GM23338 (cell line): ENCODE data around the gene AP2A2. TPM values are rescaled to one million over a fixed set of nuclear protein-coding genes. Genes with fewer than 3 reads are reported as not detected.

Experiments used
- ATAC-seq: fragments of 200-7000 bp; cut with Tn5 transposase; 3 replicates; pipeline ENCODE4 v1.9.1; 2020
- DNase-seq: peaks from one replicate; pipeline ENCODE4 v3.0.0-alpha.2; 2015; ENCODE audit warnings: low spot score
- H2AFZ ChIP-seq: fragments of 200-600 bp; sonication (generic); 2 replicates; pipeline ENCODE4 v1.8.0; 2016; ENCODE audit warnings: antibody characterized with exemption, mild to moderate bottlenecking, moderate library complexity
- H3F3A ChIP-seq: fragments of 200-600 bp; sonication (generic); replicated peaks from 2 replicates; pipeline ENCODE4 v1.8.0; 2017; ENCODE audit warnings: antibody characterized with exemption, mixed run types, low read depth
- H3K27ac ChIP-seq: fragments of 200-600 bp; sonication (generic); 2 replicates; pipeline ENCODE4 v1.6.1; 2016; ENCODE audit warnings: low read depth
- H3K27me3 ChIP-seq: fragments of 200-600 bp; sonication (generic); 2 replicates; pipeline ENCODE4 v1.8.0; 2016; ENCODE audit warnings: mild to moderate bottlenecking, mixed run types, moderate library complexity; ENCODE audit not compliant: insufficient read depth
- H3K36me3 ChIP-seq: fragments of 200-600 bp; sonication (generic); 2 replicates; pipeline ENCODE4 v1.8.0; 2016; ENCODE audit warnings: mild to moderate bottlenecking; ENCODE audit not compliant: insufficient read depth
- H3K4me1 ChIP-seq: fragments of 200-600 bp; sonication (generic); 2 replicates; pipeline ENCODE4 v1.8.0; 2016; ENCODE audit warnings: mild to moderate bottlenecking, moderate library complexity; ENCODE audit not compliant: insufficient read depth
- H3K4me2 ChIP-seq: fragments of 200-600 bp; sonication (generic); 2 replicates; pipeline ENCODE4 v1.7.1; 2017; ENCODE audit warnings: mixed run types
- H3K4me3 ChIP-seq: fragments of 200-600 bp; sonication (generic); 2 replicates; pipeline ENCODE4 v1.6.1; 2016; ENCODE audit warnings: mixed run types
- H3K79me2 ChIP-seq: fragments of 200-600 bp; sonication (generic); replicated peaks from 2 replicates; pipeline ENCODE4 v1.8.0; 2017; ENCODE audit warnings: mild to moderate bottlenecking; ENCODE audit not compliant: insufficient read depth
- H3K9me2 ChIP-seq: fragments of 200-600 bp; sonication (generic); 2 replicates; pipeline ENCODE4 v1.8.0; 2017; ENCODE audit not compliant: insufficient read depth
- H4K20me1 ChIP-seq: fragments of 200-600 bp; sonication (generic); replicated peaks from 2 replicates; pipeline ENCODE4 v1.8.0; 2017; ENCODE audit warnings: mild to moderate bottlenecking; ENCODE audit not compliant: insufficient read depth
- H3K27ac Mint-ChIP-seq: 2 replicates; pipeline ENCODE4 v1.8.0; 2020; ENCODE audit warnings: inconsistent platforms, mild to moderate bottlenecking, moderate library complexity, mixed read lengths
- H3K27me3 Mint-ChIP-seq: 3 replicates; pipeline ENCODE4 v1.8.0; 2022; ENCODE audit warnings: low read depth, mild to moderate bottlenecking, moderate library complexity, mixed read lengths, inconsistent platforms; ENCODE audit not compliant: insufficient read depth, poor library complexity
- H3K36me3 Mint-ChIP-seq: 3 replicates; pipeline ENCODE4 v1.8.0; 2021; ENCODE audit warnings: low read depth, mild to moderate bottlenecking, inconsistent platforms, moderate library complexity, mixed read lengths
- H3K4me1 Mint-ChIP-seq: 3 replicates; pipeline ENCODE4 v1.8.0; 2020; ENCODE audit warnings: mild to moderate bottlenecking, inconsistent platforms, mixed read lengths
- H3K4me3 Mint-ChIP-seq: 3 replicates; pipeline ENCODE4 v1.8.0; 2021; ENCODE audit warnings: moderate library complexity, mild to moderate bottlenecking, inconsistent platforms, mixed read lengths
- H3K9me3 Mint-ChIP-seq: 3 replicates; pipeline ENCODE4 v1.8.0; 2020; ENCODE audit warnings: moderate library complexity, mild to moderate bottlenecking, inconsistent platforms, mixed read lengths
- CREB1 ChIP-seq: fragments of 250-450 bp; sonication (Bioruptor Pico); IDR thresholded peaks from 2 replicates; pipeline ENCODE4 v1.5.0; 2020; ENCODE audit warnings: low read depth, mild to moderate bottlenecking, moderate library complexity
- EZH2 ChIP-seq: fragments of 200-600 bp; sonication (generic); IDR thresholded peaks from one replicate; pipeline ENCODE4 v1.8.0; 2017; ENCODE audit warnings: antibody characterized with exemption, mild to moderate bottlenecking, low read depth; ENCODE audit not compliant: unreplicated experiment
- EZH2phosphoT487 ChIP-seq: fragments of 200-600 bp; sonication (generic); IDR thresholded peaks from one replicate; pipeline ENCODE4 v1.8.1; 2018; ENCODE audit warnings: antibody characterized with exemption; ENCODE audit not compliant: unreplicated experiment
- JUNB ChIP-seq: IDR thresholded peaks from one replicate; pipeline ENCODE4 v1.6.1; 2016; ENCODE audit warnings: antibody characterized with exemption; ENCODE audit not compliant: unreplicated experiment
- NANOG ChIP-seq: IDR thresholded peaks from 2 replicates; pipeline ENCODE4 v1.6.1; 2016; ENCODE audit warnings: antibody characterized with exemption, borderline replicate concordance
- POLR2AphosphoS5 ChIP-seq: IDR thresholded peaks from 2 replicates; pipeline ENCODE4 v1.6.1; 2016; ENCODE audit warnings: antibody characterized with exemption, low read depth
- STAT1 ChIP-seq: IDR thresholded peaks from one replicate; pipeline ENCODE4 v1.6.1; 2016; ENCODE audit warnings: antibody characterized with exemption; ENCODE audit not compliant: unreplicated experiment
- ZNF114 ChIP-seq: fragments of 250-450 bp; sonication (Bioruptor Pico); IDR thresholded peaks from 2 replicates; pipeline ENCODE4 v1.5.0; 2020; ENCODE audit warnings: mild to moderate bottlenecking, moderate library complexity
- ZNF331 ChIP-seq: fragments of 250-450 bp; sonication (Bioruptor Pico); IDR thresholded peaks from 2 replicates; pipeline ENCODE4 v1.5.0; 2020; ENCODE audit warnings: low read depth, mild to moderate bottlenecking, moderate library complexity
- polyA plus RNA-seq: library from polyadenylated mRNA; unstranded; fragments of >200 nt; fragmentation: Nextera tagmentation; extraction: Ambion mirVana; gene quantifications from 2 replicates; pipeline ENCODE4 v1.2.1, GENCODE V29; 2016
- total RNA-seq: library from RNA; depleted of rRNA; stranded (reverse); fragments of >200 nt; shearing (Covaris generic); gene quantifications from 2 replicates; pipeline ENCODE4 v1.2.3, GENCODE V29; 2014
- TF ChIP-seq, protein P1 (sequence below), 2 experiments: fragments of 200-600 bp in 1 of 2; sonication (generic) in 1 of 2; conservative IDR thresholded peaks; 2 replicates each; pipeline versions ENCODE4 v1.5.1 to v1.6.1; 2016 to 2017; ENCODE audit warnings: antibody characterized with exemption in 2 of 2, low read depth in 2 of 2, mild to moderate bottlenecking in 2 of 2, moderate library complexity in 1 of 2
- TF ChIP-seq, protein P2 (sequence below): IDR thresholded peaks from 2 replicates; pipeline ENCODE4 v1.6.1; 2016; ENCODE audit warnings: antibody characterized with exemption
- TF ChIP-seq, protein P3 (sequence below): IDR thresholded peaks from one replicate; pipeline ENCODE4 v1.6.1; 2018; ENCODE audit warnings: antibody characterized with exemption; ENCODE audit not compliant: unreplicated experiment

AP2A2 gene
- total and polyA plus RNA-seq, 2 experiments from 2014 or later: 23.7 to 47.5 TPM

DNA sequence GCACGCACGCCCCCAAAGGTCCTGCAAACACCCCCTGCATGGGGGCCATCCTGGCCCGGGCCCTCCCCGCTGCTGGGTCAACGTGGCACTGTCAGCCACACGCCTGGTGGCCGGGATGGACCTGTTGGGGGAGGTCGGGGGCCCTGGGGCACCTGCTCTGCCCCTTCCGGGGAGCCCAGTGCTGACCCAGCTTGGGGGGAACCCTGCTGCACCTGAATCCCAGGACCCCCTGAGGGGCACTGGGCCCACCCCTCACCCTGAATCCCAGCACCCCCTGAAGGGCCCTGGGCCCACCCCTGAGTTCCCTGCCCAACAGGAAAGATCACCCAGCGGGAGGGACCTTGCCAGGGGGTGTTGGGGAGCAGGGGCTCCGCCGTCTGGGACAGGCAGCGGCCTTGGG lies 111.3 kb downstream of the AP2A2 start (continued):
- TF ChIP-seq, protein P1, sequence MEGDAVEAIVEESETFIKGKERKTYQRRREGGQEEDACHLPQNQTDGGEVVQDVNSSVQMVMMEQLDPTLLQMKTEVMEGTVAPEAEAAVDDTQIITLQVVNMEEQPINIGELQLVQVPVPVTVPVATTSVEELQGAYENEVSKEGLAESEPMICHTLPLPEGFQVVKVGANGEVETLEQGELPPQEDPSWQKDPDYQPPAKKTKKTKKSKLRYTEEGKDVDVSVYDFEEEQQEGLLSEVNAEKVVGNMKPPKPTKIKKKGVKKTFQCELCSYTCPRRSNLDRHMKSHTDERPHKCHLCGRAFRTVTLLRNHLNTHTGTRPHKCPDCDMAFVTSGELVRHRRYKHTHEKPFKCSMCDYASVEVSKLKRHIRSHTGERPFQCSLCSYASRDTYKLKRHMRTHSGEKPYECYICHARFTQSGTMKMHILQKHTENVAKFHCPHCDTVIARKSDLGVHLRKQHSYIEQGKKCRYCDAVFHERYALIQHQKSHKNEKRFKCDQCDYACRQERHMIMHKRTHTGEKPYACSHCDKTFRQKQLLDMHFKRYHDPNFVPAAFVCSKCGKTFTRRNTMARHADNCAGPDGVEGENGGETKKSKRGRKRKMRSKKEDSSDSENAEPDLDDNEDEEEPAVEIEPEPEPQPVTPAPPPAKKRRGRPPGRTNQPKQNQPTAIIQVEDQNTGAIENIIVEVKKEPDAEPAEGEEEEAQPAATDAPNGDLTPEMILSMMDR (conservative IDR thresholded peaks at IDR 0.05; ENCODE audit: low read depth in 2 of 2): no peak
- no peak for TF ChIP-seq JUNB

DNA sequence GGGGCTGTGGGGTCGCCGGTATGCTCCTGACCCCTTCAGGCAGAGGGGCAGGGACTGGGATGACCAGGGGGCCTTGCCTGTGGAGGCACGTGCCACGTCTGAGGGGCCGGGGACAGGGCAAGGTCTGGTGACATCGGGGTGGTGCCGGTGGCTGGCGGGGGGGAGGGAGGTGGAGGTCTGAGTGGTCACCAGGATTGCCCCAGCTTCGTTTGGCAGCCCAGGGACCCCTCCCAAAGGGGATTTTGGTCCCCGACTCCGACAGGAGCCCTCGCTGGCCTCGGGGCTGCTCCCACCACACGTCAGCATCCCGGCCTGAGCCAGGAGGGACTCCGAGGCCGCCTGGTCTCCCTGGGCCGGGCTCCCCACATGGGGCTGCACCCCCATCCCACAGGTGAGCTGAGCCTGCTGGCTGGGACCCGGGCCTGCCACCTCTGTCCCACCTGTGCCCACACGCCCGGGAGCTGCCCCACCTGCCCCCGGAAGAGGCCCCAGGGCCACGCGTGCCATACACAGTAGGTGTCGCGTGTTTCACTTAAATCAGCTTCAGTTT lies 111.9 kb downstream of the AP2A2 start:
- Mint-ChIP-seq H3K9me3 (no peaks in the 10 kb centered on the region), H3K27ac (no peak overlapping the region), H3K36me3 (no peaks in the 10 kb centered on the region), H3K4me1 (no peaks in the 10 kb centered on the region), H3K4me3 (no peak overlapping the region), H3K27me3 (peaks cover 8% of the 10 kb centered on the region)
- Histone ChIP-seq H3K27ac (no peak overlapping the region), H3K27me3 (no peaks in the 10 kb centered on the region), H3K4me3 (no peak overlapping the region), H3K36me3 (no peaks in the 10 kb centered on the region), H3K79me2 (no peaks in the 10 kb centered on the region), H2AFZ (no peak overlapping the region), H3F3A (no peaks in the 10 kb centered on the region), H3K4me2 (no peak overlapping the region), H3K9me2 (no peaks in the 10 kb centered on the region), H4K20me1 (no peaks in the 10 kb centered on the region), H3K4me1 (no peaks in the 10 kb centered on the region)
- TF ChIP-seq JUNB (no peak), NANOG (no peak), STAT1 (no peak), CREB1 (CRISPR knock-in tag) (no peak)
- TF ChIP-seq, protein P2, sequence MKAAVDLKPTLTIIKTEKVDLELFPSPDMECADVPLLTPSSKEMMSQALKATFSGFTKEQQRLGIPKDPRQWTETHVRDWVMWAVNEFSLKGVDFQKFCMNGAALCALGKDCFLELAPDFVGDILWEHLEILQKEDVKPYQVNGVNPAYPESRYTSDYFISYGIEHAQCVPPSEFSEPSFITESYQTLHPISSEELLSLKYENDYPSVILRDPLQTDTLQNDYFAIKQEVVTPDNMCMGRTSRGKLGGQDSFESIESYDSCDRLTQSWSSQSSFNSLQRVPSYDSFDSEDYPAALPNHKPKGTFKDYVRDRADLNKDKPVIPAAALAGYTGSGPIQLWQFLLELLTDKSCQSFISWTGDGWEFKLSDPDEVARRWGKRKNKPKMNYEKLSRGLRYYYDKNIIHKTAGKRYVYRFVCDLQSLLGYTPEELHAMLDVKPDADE: no peak
- ATAC-seq (no peak), DNase-seq (no peak)

DNA sequence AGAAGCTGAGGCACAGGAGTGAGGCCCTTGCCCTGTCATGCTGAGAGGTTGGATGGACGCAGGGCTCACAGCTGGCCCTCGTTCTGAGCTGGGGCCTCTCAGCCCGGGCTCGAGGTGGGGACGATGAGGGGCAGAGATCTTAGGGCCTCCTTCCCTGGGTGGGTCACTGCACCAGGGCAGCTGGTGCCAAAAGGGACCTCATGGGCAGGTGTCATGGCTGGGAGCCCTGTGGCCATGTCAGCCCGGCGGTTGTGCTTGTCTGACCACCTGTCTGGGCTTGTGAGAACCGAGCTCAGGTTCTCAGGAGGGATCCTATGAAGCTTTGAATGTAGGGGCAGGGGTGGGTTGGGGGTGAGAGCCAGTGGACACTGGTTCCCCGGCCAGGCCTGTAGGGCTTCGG lies 112.7 kb downstream of the AP2A2 start:
- Histone ChIP-seq H3K4me1 (no peaks in the 10 kb centered on the region), H4K20me1 (no peaks in the 10 kb centered on the region), H3K27ac (no peak overlapping the region), H3F3A (no peaks in the 10 kb centered on the region), H3K4me2 (no peak overlapping the region), H3K27me3 (no peaks in the 10 kb centered on the region), H3K9me2 (no peaks in the 10 kb centered on the region), H3K79me2 (no peaks in the 10 kb centered on the region), H3K36me3 (no peaks in the 10 kb centered on the region), H2AFZ (no peak overlapping the region), H3K4me3 (no peak overlapping the region)
- DNase-seq: no peak
- Mint-ChIP-seq H3K27me3 (peaks cover 8% of the 10 kb centered on the region), H3K4me3 (no peak overlapping the region), H3K36me3 (no peaks in the 10 kb centered on the region), H3K4me1 (no peaks in the 10 kb centered on the region), H3K9me3 (no peaks in the 10 kb centered on the region), H3K27ac (no peak overlapping the region)
- no peak for ATAC-seq
- TF ChIP-seq CREB1 (CRISPR knock-in tag) (no peak), NANOG (no peak), EZH2phosphoT487 (no peak), EZH2 (no peak), JUNB (no peak), POLR2AphosphoS5 (no peak), ZNF331 (CRISPR knock-in tag) (no peak), STAT1 (no peak), ZNF114 (no peak)
- TF ChIP-seq, protein P3, sequence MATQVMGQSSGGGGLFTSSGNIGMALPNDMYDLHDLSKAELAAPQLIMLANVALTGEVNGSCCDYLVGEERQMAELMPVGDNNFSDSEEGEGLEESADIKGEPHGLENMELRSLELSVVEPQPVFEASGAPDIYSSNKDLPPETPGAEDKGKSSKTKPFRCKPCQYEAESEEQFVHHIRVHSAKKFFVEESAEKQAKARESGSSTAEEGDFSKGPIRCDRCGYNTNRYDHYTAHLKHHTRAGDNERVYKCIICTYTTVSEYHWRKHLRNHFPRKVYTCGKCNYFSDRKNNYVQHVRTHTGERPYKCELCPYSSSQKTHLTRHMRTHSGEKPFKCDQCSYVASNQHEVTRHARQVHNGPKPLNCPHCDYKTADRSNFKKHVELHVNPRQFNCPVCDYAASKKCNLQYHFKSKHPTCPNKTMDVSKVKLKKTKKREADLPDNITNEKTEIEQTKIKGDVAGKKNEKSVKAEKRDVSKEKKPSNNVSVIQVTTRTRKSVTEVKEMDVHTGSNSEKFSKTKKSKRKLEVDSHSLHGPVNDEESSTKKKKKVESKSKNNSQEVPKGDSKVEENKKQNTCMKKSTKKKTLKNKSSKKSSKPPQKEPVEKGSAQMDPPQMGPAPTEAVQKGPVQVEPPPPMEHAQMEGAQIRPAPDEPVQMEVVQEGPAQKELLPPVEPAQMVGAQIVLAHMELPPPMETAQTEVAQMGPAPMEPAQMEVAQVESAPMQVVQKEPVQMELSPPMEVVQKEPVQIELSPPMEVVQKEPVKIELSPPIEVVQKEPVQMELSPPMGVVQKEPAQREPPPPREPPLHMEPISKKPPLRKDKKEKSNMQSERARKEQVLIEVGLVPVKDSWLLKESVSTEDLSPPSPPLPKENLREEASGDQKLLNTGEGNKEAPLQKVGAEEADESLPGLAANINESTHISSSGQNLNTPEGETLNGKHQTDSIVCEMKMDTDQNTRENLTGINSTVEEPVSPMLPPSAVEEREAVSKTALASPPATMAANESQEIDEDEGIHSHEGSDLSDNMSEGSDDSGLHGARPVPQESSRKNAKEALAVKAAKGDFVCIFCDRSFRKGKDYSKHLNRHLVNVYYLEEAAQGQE: no peak
- TF ChIP-seq, protein P1 (conservative IDR thresholded peaks at IDR 0.05; ENCODE audit: low read depth in 2 of 2): no peak
- TF ChIP-seq, protein P2: no peak
